Stomach (tissue), 4 donors: ENCODE data around the gene PLCH1.

Experiments used
- EP300 ChIP-seq: sonication (generic); formaldehyde crosslinking; IDR thresholded peaks from one replicate; pipeline ENCODE4 v1.6.1; 2017; ENCODE audit warnings: antibody characterized with exemption
- POLR2A ChIP-seq, 4 donors: fragments of 450-650 bp; IDR thresholded peaks; one replicate each; pipeline ENCODE4 v1.6.1; 2016; ENCODE audit warnings: antibody characterized with exemption in 4 of 4, control low read depth in 2 of 4, mild to moderate bottlenecking in 1 of 4, moderate library complexity in 1 of 4
- TF ChIP-seq, protein P1 (sequence below), 7 experiments: fragments of 450-650 bp in 4 of 7; fragments of 200-600 bp in 3 of 7; sonication (generic) in 3 of 7; IDR thresholded peaks; one replicate each; pipeline ENCODE4 v1.5.1; 2016 to 2019; ENCODE audit warnings: antibody characterized with exemption in 7 of 7, control low read depth in 2 of 7, mild to moderate bottlenecking in 1 of 7

DNA sequence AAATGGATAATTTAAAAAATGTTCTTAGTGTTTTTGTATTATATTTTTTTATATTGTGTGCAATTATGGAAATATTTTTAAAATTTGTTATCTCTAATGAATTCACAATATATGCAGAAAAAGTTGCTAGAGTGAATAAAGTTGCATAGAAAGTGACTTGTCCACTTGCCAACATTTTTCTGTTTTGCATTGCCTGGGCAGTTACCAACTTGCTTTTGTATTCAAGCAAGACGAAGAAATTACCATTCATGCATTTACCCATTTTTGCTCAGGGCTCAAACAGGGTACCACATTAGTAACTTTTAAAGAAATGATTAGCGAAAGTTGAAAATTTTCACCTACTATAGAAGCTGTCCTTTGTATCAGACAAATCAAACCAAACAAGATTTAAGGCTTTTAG lies 298.5 kb downstream of the PLCH1 start:
- TF ChIP-seq POLR2A (IDR thresholded peaks at IDR 0.05) (no peak), EP300 (no peak)
- TF ChIP-seq, protein P1, sequence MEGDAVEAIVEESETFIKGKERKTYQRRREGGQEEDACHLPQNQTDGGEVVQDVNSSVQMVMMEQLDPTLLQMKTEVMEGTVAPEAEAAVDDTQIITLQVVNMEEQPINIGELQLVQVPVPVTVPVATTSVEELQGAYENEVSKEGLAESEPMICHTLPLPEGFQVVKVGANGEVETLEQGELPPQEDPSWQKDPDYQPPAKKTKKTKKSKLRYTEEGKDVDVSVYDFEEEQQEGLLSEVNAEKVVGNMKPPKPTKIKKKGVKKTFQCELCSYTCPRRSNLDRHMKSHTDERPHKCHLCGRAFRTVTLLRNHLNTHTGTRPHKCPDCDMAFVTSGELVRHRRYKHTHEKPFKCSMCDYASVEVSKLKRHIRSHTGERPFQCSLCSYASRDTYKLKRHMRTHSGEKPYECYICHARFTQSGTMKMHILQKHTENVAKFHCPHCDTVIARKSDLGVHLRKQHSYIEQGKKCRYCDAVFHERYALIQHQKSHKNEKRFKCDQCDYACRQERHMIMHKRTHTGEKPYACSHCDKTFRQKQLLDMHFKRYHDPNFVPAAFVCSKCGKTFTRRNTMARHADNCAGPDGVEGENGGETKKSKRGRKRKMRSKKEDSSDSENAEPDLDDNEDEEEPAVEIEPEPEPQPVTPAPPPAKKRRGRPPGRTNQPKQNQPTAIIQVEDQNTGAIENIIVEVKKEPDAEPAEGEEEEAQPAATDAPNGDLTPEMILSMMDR (IDR thresholded peaks at IDR 0.05) = no peak
